GM19240 (cell line): ENCODE measurements around the gene GLIS2.
"Not testable (repeated sequence)": the region's sequence is repeated elsewhere in the genome, so short reads cannot be mapped to it uniquely, and the experiment has no call there.

Source experiments
- DNase-seq: peaks from one replicate; pipeline ENCODE4 v3.0.0; 2011; ENCODE audit warnings: low spot score; ENCODE audit not compliant: insufficient read length

Gene GLIS2

DNA sequence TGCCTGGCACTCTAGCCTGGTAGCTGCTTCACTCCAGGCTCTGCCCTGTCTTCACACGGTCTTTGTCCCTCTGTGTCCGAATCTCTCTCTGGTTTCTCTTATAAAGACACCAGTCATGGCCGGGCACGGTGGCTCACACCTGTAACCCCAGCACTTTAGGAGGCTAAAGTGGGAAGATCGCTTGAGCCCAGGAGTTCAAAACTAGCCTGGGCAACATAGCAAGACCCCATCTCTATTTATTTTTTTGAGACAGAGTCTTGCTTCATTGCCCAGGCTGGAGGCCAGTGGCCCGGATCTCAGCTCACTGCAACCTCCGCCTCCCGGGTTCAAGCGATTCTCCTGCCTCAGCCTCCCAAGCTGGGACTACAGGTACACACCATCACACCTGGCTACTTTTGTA, 17.8 kb downstream of the GLIS2 start:
- DNase-seq, result not testable (repeated sequence)

DNA sequence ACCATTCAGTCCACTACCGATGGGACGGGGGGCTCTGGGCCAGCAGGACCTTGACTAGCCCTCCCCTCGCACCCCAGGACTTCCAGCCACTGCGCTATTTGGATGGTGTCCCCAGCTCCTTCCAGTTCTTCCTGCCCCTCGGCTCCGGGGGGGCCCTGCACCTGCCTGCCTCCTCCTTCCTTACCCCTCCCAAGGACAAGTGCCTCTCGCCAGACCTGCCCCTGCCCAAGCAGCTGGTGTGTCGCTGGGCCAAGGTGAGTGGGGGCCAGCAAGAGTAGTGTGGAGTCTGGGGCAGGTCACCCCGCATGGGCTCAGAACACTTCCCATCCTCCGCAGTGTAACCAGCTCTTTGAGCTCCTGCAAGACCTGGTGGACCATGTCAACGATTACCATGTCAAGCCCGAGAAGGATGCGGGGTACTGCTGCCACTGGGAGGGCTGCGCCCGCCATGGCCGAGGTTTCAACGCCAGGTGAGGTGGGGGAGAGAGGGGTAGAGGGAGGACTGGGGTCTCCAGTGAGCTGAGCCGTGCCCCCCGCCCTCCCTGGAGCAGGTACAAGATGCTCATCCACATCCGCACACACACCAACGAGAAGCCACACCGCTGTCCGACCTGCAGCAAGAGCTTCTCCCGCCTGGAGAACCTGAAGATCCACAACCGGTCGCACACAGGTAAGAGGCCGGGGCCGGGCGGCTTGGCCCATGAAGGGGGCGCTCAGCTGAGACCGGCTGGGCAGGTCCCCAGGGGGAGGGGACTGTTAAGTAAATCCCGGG, 19.0 kb downstream of the GLIS2 start:
- DNase-seq, result no peak

DNA sequence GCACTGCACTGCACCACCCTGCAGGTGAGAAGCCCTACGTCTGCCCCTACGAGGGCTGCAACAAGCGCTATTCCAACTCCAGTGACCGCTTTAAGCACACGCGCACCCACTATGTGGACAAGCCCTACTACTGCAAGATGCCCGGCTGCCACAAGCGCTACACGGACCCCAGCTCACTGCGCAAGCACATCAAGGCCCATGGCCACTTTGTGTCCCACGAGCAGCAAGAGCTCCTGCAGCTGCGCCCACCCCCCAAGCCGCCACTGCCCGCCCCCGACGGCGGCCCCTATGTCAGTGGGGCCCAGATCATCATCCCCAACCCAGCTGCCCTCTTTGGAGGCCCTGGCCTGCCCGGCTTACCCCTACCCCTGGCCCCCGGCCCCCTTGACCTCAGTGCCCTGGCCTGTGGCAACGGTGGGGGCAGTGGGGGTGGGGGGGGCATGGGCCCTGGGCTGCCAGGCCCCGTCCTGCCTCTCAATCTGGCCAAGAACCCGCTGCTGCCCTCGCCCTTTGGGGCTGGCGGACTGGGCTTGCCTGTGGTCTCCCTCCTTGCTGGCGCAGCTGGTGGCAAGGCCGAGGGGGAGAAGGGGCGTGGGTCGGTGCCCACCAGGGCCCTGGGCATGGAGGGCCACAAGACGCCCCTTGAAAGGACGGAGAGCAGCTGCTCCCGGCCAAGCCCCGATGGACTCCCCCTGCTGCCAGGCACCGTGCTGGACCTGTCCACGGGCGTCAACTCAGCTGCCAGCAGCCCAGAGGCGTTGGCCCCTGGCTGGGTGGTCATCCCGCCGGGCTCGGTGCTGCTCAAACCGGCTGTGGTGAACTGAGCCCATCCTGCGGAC, 21.1 kb downstream of the GLIS2 start:
- no peak for DNase-seq

DNA sequence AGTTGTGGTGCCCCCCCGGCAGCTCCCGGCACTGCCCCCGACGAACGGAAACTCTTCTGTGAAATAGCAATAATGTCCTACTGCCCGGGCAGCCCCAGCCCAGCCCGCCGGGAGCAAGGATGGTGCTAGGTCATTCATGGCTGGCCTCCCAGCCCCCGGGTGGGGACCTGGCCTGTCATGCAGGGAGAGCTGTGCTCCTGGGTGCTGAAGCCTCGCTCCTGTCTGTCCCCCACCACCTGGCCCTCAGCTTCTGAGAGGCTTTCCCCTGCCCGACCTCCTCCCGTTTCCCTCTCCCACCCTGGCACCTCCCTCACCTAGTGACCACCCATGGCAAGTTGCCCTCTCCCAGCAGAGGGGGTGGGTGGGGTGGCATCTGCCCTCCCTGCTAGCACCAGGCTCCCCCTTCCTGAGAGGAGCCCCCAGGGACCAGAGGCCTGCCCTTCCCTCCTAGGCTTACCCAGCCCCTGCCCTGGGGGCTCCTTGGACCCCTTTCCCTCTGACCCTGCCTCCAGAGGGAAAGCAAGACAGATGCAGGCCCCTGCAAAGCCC, 21.7 kb downstream of the GLIS2 start:
- no peak for DNase-seq

DNA sequence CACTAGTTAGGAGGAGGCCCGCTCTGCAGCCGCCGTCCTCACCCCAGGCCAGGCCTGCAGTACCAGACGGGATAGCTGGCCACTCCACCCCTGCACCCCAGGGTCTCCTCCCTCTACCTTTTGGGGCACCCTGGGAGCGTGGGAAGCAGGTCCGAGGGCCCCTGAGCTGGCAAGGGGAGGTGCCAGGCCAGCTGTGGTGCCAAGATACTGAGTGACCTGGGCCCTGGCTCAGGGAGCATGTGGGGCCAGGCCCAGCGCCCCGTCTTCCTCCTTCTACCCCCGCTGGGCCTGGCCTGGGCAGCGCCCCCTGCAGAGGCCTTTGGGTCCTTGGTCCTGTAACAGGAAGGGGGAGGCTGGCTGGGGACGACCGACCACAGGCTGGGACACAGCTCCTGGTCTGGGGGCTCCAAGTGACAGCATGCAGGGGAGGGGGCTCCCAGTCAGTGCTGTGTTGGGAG, 22.3 kb downstream of the GLIS2 start:
- no peak for DNase-seq

DNA sequence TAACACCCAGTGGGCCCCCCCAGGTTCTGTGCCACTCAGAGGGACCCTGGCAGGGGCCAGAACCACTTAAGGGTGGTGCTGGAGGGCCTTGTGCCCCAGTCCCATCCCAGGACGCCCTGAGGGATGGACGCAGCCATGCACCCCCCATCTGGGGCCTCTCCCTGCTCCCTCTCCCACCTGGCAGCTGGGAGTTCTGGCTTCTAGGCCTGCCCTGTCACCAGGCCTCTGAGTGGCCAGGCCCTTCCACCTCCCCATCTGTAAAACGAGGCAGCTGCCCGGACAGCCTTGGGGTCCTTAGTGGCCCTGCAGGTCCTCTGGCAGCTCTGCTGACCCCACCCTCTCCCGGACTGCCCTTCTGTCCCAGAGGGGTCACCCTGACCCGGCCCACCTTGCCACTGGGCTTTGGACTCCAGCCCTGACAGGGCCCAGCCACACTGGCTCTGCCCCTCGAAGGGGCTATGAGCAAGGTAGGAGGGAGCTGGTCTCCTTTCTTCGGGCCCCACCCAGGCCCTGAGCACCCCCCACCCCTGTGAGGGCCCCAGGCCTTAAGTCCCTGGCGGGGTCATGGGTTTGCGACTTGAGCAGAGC, 22.9 kb downstream of the GLIS2 start:
- DNase-seq, result no peak

DNA sequence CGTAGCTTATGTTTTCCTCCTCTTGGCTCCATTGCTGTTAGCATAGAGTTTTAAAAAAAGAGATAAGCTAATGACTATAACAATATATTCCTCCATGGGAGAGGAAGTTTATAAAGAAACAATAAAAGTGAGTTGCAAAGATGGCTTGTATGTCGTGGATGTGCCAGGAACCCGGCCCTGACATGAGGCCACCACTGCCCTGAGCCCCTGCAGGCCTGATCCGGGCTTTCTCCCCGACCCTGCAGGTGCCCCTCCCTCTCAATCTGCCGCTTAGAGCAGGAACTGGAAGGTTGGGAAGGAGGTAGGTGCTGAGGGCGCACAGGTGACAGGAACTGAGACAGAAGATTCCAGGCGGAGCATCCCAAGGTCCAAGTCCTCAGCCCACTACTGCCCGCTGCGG, 23.6 kb downstream of the GLIS2 start:
- no peak for DNase-seq

DNA sequence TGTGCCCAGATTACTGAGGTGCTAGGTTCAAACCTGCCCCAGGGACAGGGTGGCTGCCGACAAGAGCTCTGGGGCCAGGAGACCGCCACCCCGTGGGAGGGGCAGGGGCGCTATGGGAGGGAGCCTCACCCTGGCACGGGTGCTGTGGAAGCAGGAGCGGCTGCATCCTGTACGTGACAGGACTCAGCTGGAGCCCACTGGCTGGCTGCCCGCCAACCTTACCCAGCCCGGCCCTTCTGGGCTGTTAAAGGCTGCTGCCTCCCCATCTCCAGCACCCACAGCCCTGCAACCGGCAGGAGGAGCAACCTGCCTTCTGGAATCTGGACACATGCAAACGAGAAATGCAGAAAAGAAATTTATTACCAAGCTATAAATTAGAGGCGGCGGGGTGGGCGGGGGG, 24.0 kb downstream of the GLIS2 start:
- DNase-seq, result no peak

DNA sequence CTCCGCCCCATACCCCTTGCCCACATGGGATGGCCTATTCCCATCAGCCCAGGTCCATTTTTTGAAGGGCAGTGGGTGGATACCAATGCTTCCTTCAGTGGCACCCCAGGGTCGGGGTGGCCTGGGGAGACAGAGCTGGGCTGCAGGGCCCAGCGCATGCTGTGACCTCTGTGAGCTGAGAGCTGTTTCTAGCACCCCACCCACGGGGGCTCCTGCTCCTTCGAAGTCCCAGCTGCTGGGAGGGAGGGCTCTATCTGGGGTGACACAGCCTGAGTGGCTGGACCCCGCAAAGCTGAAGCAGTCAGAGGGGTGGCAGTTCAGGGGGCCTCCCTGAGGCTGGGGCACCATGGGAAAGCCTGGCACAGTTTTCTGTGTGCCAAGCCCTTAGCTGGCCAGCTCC, 24.6 kb downstream of the GLIS2 start:
- DNase-seq, result no peak

DNA sequence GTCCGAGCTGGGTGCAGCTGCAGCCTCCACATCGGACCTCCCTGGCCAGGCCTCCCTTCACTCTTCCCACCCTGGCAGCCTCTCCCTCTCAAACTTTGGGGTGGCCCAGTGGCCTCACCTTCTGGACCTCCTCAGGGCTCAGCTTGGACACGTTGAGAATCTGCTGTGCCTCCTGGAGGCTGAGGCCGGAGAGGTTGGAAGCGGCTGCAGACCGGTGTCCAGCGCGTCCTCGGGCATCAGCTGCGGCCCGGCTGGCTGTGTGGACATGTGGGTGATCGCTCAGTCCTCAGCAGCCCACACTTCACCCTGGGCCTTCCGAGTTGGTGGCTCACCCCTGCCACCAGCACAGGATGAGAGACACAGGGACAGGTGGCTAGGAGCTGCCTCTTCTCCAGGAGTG, 25.4 kb downstream of the GLIS2 start:
- no peak for DNase-seq

DNA sequence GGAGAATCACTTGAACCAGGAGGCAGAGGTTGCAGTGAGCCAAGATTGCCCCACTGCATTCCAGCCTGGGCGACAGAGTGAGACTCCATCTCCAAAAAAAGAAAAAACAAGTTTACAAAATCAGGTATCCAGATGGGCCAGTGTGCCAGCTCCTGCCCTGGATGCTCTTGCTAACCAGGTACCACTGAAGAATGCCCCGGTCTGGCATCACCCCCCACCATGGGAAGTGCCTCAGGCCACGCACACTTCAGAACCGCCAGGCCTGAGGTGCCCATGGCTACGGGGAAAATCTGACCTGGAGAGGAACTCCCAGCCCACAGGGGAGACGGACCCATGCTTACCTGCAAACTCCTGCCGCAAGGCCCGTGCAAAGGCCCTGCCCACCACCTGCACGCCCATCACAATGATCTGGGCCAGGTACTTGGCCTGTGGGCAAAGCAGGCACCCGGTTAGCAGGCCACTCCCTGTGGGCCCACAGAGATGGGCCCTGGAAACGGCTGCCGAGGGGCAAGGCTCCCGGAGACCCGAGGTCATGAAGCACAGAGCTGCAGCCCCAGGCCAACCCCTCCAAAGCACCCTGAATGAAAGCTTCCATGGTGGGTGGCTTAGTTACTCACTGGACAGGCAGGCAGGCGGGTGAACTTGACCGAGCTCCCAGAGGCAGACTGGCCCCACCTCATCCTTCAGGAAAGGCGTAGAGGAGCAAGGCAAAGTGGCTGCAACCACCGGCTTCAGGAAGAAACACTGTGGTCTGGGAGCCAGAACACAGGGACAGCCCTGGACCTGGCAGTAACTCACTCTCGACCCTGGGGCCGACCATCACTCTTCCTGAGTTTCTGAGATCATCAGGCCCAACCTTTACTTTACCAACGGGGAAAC, 27.2 kb downstream of the GLIS2 start:
- no peak for DNase-seq

DNA sequence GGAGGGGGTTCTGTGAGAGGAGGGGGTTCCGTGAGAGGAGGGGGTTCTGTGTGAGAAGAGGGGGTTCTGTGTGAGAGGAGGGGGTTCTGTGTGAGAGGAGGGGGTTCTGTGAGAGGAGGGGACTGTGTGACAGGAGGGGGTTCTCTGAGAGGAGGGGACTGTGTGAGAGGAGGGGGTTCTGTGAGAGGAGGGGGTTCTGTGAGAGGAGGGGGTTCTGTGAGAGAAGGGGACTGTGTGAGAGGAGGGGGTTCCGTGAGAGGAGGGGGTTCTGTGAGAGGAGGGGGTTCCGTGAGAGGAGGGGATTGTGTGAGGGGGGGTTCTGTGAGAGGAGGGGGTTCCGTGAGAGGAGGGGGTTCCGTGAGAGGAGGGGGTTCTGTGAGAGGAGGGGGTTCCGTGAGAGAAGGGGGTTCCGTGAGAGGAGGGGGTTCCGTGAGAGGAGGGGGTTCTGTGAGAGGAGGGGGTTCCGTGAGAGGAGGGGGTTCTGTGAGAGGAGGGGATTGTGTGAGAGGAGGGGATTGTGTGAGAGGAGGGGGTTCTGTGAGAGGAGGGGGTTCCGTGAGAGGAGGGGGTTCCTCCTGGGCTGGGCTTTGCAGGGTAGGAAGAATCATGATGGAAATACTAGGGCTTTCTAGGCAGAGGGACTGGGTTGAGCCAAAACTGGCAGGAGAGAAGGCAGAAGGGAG, 28.6 kb downstream of the GLIS2 start:
- DNase-seq, result not testable (repeated sequence)

DNA sequence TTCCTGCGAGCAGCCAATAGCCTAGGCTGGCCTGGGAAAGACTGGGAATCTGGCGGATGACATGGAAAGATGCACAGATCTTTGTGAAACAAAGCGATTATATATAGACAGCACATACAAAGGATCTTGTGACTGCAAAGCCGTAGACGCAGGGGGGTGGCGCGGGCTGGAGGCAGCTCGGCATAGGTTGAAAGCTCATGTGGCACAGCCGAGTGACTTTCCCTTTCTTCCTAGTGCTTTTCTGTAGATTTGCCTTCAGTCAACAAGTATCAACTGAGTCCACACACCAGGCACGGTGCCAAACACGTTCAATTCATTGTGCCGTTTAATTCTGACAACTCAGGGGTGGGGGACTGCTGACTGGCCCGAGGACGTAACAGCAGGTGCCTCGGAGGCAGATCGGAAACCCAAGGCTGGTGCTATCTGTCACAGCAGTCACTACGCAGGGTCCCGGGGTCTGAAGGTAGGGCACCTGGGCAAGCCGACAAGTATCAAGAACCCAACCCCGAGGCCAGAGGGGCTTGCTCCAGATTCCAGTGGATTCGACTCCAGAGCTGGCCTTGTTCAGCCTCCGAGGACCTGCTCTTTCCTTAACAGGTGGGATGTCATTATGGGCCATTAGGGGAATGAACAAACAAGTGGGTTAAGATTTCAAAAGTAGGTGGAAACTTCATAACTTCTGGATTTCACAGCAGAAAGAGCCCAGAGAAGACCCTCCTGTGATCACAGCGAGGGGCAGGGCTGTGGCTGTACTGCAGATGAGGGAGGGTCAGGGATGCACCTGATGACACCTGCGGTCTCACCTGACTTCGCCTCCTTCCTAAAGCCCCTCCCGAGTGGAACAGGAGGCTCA, 29.3 kb downstream of the GLIS2 start:
- DNase-seq, result no peak

DNA sequence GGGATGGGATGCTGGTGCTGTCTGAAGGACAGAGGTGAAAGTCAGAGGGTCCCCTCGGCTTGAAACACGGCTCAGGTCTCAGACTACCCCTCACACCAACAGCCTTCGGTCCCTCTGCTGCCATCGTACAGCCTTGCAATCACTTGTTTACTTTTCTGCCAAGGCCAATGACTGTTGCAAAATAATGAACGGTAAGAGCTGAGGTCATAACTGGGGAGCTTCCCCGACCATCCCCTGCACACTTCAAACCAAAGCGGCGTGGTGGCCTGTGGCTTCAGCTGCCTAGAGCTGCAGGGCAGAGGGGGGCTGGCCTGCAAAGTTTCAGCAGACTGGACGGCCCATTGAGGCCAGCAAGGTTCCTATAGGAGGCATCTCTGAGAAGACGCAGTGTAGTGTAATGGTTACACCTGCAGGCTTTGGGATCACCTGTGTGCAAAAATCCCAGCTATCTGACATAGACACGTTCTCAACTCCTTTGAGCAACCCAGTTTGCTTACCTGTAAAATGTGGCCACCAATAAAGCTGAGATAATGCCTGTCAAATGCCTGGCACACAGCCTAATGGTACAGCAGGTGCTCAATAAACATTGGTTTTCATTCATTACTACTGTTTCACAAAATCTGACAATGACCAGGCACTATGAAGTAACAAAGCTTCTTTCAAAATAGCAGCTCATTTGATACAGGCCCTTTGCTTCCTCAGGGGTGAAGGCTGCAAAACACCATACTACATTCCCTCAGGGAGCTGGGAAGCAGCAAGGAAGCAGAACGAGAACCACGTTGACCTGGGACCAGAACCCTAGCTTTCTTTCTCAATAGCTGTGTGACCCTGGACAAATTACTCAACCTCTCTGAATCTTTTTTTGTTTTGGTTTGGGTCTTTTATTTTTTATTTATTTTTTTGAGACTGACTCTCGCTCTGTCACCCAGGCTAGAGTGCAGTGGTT, 30.2 kb downstream of the GLIS2 start:
- no peak for DNase-seq

DNA sequence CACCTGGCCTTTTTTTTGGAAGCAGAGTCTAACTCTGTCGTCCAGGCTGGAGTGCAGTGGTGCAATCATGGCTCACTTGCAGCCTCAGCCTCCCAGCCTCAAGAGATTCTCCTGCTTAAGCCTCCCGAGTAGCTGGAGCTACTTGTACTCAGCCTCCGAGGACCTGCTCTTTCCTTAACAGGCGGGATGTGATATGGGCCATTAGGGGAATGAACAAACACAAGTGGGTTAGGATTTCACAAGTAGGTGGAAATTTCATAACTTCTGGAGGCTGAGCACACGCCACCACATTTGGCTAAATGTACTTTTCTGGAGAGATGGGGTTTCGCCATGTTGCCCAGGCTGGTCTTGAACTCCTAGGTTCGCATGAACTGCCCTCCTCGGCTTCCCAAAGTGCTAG, 31.1 kb downstream of the GLIS2 start:
- DNase-seq, result no peak

DNA sequence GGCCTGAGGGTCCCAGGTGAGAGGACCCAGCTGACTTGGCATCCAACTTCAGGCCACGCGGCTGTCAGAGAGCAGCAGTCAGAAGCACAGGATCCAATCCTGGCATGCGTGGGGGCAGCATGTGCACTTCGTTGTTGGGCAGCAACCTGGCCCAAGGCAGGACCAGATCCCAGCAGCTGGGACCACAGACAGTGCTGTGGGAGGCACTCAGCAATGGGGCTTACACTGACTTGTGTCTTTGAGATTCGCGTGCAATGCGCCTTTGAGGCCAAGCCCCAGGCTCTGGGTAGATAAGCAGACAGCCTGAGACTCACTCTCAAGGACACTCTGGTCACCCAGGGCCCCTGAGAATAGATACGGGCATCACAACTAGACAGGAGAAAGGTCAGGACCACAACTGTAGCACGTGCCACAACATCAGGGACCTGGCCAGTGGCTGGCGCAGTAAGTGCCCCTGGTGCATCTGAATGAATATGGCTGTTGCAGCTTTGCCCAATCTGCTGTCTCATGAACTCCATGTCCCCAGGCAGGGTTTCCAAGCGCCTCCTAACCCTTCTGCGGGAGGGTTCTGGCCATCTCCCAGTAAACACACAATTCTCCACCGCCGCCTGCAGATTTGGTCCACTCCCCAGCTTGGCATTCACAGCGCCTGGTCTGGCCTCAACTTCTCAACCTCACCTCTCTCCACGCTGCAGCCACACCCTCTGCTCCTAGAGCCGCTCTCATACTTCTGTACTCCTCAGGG, 32.1 kb downstream of the GLIS2 start:
- DNase-seq, result no peak

DNA sequence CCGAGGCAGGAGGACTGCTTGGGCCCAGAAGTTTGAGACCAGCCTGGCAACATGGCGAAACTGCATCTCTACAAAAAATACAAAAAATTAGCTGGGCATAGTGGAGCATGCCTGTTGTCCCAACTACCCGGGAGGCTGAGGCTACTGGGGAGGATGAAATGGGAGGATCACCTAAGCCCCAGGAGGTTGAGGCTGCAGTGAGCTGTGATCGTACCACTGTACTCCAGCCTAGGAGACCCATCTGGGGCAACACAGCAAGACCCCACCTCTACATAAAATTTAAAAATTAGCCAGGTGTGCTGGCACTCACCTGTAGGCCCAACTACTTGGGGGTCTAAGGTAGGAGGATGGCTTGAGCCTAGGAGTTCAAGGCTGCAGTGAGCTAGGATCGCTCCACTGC, 33.5 kb downstream of the GLIS2 start:
- DNase-seq, result no peak

DNA sequence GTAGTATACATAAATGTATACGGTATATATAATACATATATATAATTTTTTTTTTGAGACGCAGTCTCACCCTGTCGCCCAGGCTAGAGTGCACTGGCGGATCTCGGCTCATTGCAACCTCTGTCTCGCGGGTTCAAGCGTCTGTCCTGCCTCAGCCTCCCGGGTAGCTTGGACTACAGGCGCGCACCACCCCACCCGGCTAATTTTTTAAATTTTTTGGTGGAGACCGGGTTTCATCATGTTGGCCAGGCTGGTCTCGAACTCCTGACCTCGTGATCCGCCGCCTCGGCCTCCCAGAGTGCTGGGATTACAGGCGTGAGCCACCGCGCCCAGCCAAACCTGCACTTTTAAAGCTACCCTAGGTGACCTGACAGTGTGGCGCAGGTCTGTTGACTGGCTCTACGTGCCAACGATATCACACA, 34.5 kb downstream of the GLIS2 start:
- DNase-seq, result no peak
